ENCODE measurements around the gene PGRMC2.
"Not testable (repeated sequence)": the region's sequence is repeated elsewhere in the genome, so short reads cannot be mapped to it uniquely, and the experiment has no call there.

The PGRMC2 gene

GRCh38 chr4:128267171-128267570, 20.4 kb downstream of the PGRMC2 start:
- H3K9ac ChIP-seq (ENCODE audit: low read length); H3K27me3 ChIP-seq (replicated peaks; ENCODE audit: control insufficient read depth, insufficient read depth, low read length); DNase-seq (ENCODE audit: low read depth); H3K4me1 ChIP-seq (ENCODE audit: control insufficient read depth, insufficient read depth, low read length); H3K4me3 ChIP-seq (ENCODE audit: low read length): not testable (repeated sequence)
- peaks cover 16% of the 10 kb centered on the region for H3K9me3 ChIP-seq (ENCODE audit: control insufficient read depth, low read length)
- H3K36me3 ChIP-seq (ENCODE audit: control insufficient read depth, insufficient read depth, low read length, severe bottlenecking), result peaks cover 38% of the 10 kb centered on the region

GRCh38 chr4:128265550-128265949, 22.1 kb downstream of the PGRMC2 start:
- not testable (repeated sequence) for H3K4me3 ChIP-seq (ENCODE audit: low read length); H3K4me1 ChIP-seq (ENCODE audit: control insufficient read depth, insufficient read depth, low read length); DNase-seq (ENCODE audit: low read depth); H3K9ac ChIP-seq (ENCODE audit: low read length); H3K27me3 ChIP-seq (replicated peaks; ENCODE audit: control insufficient read depth, insufficient read depth, low read length)
- peaks cover 16% of the 10 kb centered on the region for H3K9me3 ChIP-seq (ENCODE audit: control insufficient read depth, low read length)
- peaks cover 22% of the 10 kb centered on the region for H3K36me3 ChIP-seq (ENCODE audit: control insufficient read depth, insufficient read depth, low read length, severe bottlenecking)

- DNase-seq (ENCODE audit: low read depth); H3K4me1 ChIP-seq (ENCODE audit: control insufficient read depth, insufficient read depth, low read length); H3K27me3 ChIP-seq (replicated peaks; ENCODE audit: control insufficient read depth, insufficient read depth, low read length); H3K9ac ChIP-seq (ENCODE audit: low read length); H3K4me3 ChIP-seq (ENCODE audit: low read length); H3K36me3 ChIP-seq (ENCODE audit: control insufficient read depth, insufficient read depth, low read length, severe bottlenecking); H3K9me3 ChIP-seq (ENCODE audit: control insufficient read depth, low read length): not testable (repeated sequence)
Measured at GRCh38 chr4:128259889-128260288, 27.7 kb downstream of the PGRMC2 start.

- not testable (repeated sequence) for H3K4me3 ChIP-seq (ENCODE audit: low read length); H3K9ac ChIP-seq (ENCODE audit: low read length); DNase-seq (ENCODE audit: low read depth); H3K9me3 ChIP-seq (ENCODE audit: control insufficient read depth, low read length); H3K27me3 ChIP-seq (replicated peaks; ENCODE audit: control insufficient read depth, insufficient read depth, low read length); H3K4me1 ChIP-seq (ENCODE audit: control insufficient read depth, insufficient read depth, low read length); H3K36me3 ChIP-seq (ENCODE audit: control insufficient read depth, insufficient read depth, low read length, severe bottlenecking)
Measured at GRCh38 chr4:128258166-128258565, 29.4 kb downstream of the PGRMC2 start.

- DNase-seq (ENCODE audit: low read depth), result peak; percentile 47
- H3K4me1 ChIP-seq (ENCODE audit: control insufficient read depth, insufficient read depth, low read length), result no peaks in the 10 kb centered on the region
- H3K27me3 ChIP-seq (replicated peaks; ENCODE audit: control insufficient read depth, insufficient read depth, low read length), result no peaks in the 10 kb centered on the region
- no peaks in the 10 kb centered on the region for H3K36me3 ChIP-seq (ENCODE audit: control insufficient read depth, insufficient read depth, low read length, severe bottlenecking)
- H3K9ac ChIP-seq (ENCODE audit: low read length), result no peak overlapping the region
- no peak overlapping the region for H3K4me3 ChIP-seq (ENCODE audit: low read length)
- no peaks in the 10 kb centered on the region for H3K9me3 ChIP-seq (ENCODE audit: control insufficient read depth, low read length)
Measured at GRCh38 chr4:128256539-128256938, 31.1 kb downstream of the PGRMC2 start.

GRCh38 chr4:128255906-128256305, 31.7 kb downstream of the PGRMC2 start:
- H3K4me3 ChIP-seq (ENCODE audit: low read length), result no peak overlapping the region
- no peaks in the 10 kb centered on the region for H3K27me3 ChIP-seq (replicated peaks; ENCODE audit: control insufficient read depth, insufficient read depth, low read length)

GRCh38 chr4:128249787-128250668, 37.6 kb downstream of the PGRMC2 start:
- no peaks in the 10 kb centered on the region for H3K4me1 ChIP-seq (ENCODE audit: control insufficient read depth, insufficient read depth, low read length)
- H3K9me3 ChIP-seq (ENCODE audit: control insufficient read depth, low read length), result peaks cover 25% of the 10 kb centered on the region
- no peaks in the 10 kb centered on the region for H3K36me3 ChIP-seq (ENCODE audit: control insufficient read depth, insufficient read depth, low read length, severe bottlenecking)
- DNase-seq (ENCODE audit: low read depth), result no peak
- no peak overlapping the region for H3K4me3 ChIP-seq (ENCODE audit: low read length)
- no peaks in the 10 kb centered on the region for H3K27me3 ChIP-seq (replicated peaks; ENCODE audit: control insufficient read depth, insufficient read depth, low read length)
- H3K9ac ChIP-seq (ENCODE audit: low read length), result no peak overlapping the region

More at GRCh38 chr4:128255906-128256305, 31.7 kb downstream of the PGRMC2 start:
- Histone ChIP-seq H3K9me3 (ENCODE audit: control insufficient read depth, low read length) (no peaks in the 10 kb centered on the region), H3K4me1 (ENCODE audit: control insufficient read depth, insufficient read depth, low read length) (no peaks in the 10 kb centered on the region), H3K36me3 (ENCODE audit: control insufficient read depth, insufficient read depth, low read length, severe bottlenecking) (no peaks in the 10 kb centered on the region), H3K9ac (ENCODE audit: low read length) (no peak overlapping the region)
- no peak for DNase-seq (ENCODE audit: low read depth)

- H3K27me3 ChIP-seq (replicated peaks; ENCODE audit: control insufficient read depth, insufficient read depth, low read length), result no peaks in the 10 kb centered on the region
- H3K4me1 ChIP-seq (ENCODE audit: control insufficient read depth, insufficient read depth, low read length), result peaks cover 3% of the 10 kb centered on the region
- H3K4me3 ChIP-seq (ENCODE audit: low read length), result no peak overlapping the region
- no peaks in the 10 kb centered on the region for H3K36me3 ChIP-seq (ENCODE audit: control insufficient read depth, insufficient read depth, low read length, severe bottlenecking)
- H3K9me3 ChIP-seq (ENCODE audit: control insufficient read depth, low read length), result peaks cover 25% of the 10 kb centered on the region
- no peak overlapping the region for H3K9ac ChIP-seq (ENCODE audit: low read length)
- no peak for DNase-seq (ENCODE audit: low read depth)
Measured at GRCh38 chr4:128247906-128248305, 39.7 kb downstream of the PGRMC2 start.

- H3K36me3 ChIP-seq (ENCODE audit: control insufficient read depth, insufficient read depth, low read length, severe bottlenecking); DNase-seq (ENCODE audit: low read depth); H3K27me3 ChIP-seq (replicated peaks; ENCODE audit: control insufficient read depth, insufficient read depth, low read length); H3K9ac ChIP-seq (ENCODE audit: low read length); H3K4me3 ChIP-seq (ENCODE audit: low read length): not testable (repeated sequence)
- Histone ChIP-seq H3K9me3 (ENCODE audit: control insufficient read depth, low read length) (peaks cover 22% of the 10 kb centered on the region), H3K4me1 (ENCODE audit: control insufficient read depth, insufficient read depth, low read length) (peaks cover 24% of the 10 kb centered on the region)
Measured at GRCh38 chr4:128245391-128245790, 42.2 kb downstream of the PGRMC2 start.

- DNase-seq (ENCODE audit: low read depth), result no peak
- Histone ChIP-seq H3K9me3 (ENCODE audit: control insufficient read depth, low read length) (peaks cover 14% of the 10 kb centered on the region), H3K27me3 (replicated peaks; ENCODE audit: control insufficient read depth, insufficient read depth, low read length) (no peaks in the 10 kb centered on the region), H3K4me3 (ENCODE audit: low read length) (no peak overlapping the region), H3K9ac (ENCODE audit: low read length) (no peak overlapping the region), H3K36me3 (ENCODE audit: control insufficient read depth, insufficient read depth, low read length, severe bottlenecking) (no peaks in the 10 kb centered on the region), H3K4me1 (ENCODE audit: control insufficient read depth, insufficient read depth, low read length) (peaks cover 27% of the 10 kb centered on the region)
Measured at GRCh38 chr4:128244379-128244778, 43.2 kb downstream of the PGRMC2 start.

- H3K4me3 ChIP-seq (ENCODE audit: low read length), result peak overlapping the region; percentile 37
- no peak for DNase-seq (ENCODE audit: low read depth)
- no peaks in the 10 kb centered on the region for H3K27me3 ChIP-seq (replicated peaks; ENCODE audit: control insufficient read depth, insufficient read depth, low read length)
- H3K9ac ChIP-seq (ENCODE audit: low read length), result no peak overlapping the region
- peaks cover 27% of the 10 kb centered on the region for H3K4me1 ChIP-seq (ENCODE audit: control insufficient read depth, insufficient read depth, low read length)
- H3K36me3 ChIP-seq (ENCODE audit: control insufficient read depth, insufficient read depth, low read length, severe bottlenecking), result no peaks in the 10 kb centered on the region
- peaks cover 3% of the 10 kb centered on the region for H3K9me3 ChIP-seq (ENCODE audit: control insufficient read depth, low read length)
Measured at GRCh38 chr4:128242601-128243000, 45.0 kb downstream of the PGRMC2 start.
